ENCODE data around the gene HMOX1. TPM values are rescaled to one million over a fixed set of nuclear protein-coding genes. Genes with fewer than 3 reads are reported as not detected.

HMOX1 gene
- total RNA-seq, 1 experiment from 2014 or later, result 93.0 TPM

DNA sequence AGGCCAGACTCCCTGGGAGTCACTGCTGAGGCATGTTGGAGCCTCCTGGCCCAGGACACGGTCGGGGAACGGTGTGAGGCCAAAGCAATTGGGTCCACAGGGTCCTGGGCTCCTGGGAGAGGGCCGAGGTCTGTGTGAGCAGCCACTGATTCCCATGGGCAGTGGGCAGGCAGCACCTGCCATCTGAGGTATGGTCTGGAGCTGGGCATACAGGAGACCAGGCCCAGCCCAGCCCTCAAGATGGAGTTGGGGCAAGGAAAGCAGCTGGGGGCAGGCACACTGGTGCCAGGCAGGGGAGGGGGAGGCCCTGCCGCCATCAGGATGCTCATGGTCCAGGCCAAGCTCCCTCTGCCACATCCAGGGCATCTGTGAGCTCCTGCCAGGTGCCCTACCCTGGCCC, 32.2 kb upstream of the HMOX1 start:
- H3K27me3 ChIP-seq (replicated peaks; ENCODE audit: control insufficient read depth, insufficient read depth, low read length), result no peaks in the 10 kb centered on the region

GRCh38 chr22:35349368-35349703, 31.6 kb upstream of the HMOX1 start:
- Histone ChIP-seq H3K27me3 (replicated peaks; ENCODE audit: control insufficient read depth, insufficient read depth, low read length) (no peaks in the 10 kb centered on the region), H3K4me1 (peaks cover 10% of the 10 kb centered on the region), H3K36me3 (ENCODE audit: control insufficient read depth, insufficient read depth, low read length) (no peaks in the 10 kb centered on the region), H3K4me3 (ENCODE audit: low read depth, low read length) (no peak overlapping the region), H3K9me3 (peaks cover 3% of the 10 kb centered on the region; the same call in 1 of the 2 replicates)
- no TSS peak for BruUV-seq (replicated peaks)
- Mint-ChIP-seq H3K9me3 (ENCODE audit: unreplicated experiment) (no peaks in the 10 kb centered on the region), H3K4me1 (ENCODE audit: low read depth, unreplicated experiment) (no peaks in the 10 kb centered on the region), H3K4me3 (ENCODE audit: unreplicated experiment) (no peak overlapping the region), H3K27ac (ENCODE audit: unreplicated experiment) (no peak overlapping the region), H3K36me3 (ENCODE audit: insufficient read depth, unreplicated experiment) (peaks cover 30% of the 10 kb centered on the region), H3K27me3 (ENCODE audit: insufficient read depth, unreplicated experiment) (no peaks in the 10 kb centered on the region)
- ChIA-PET POLR2A (no interaction called here), CTCF (interaction anchor here (0.6 kb wide), 1 partner anchor 48 kb away, joined by 3 read pairs; no protein-coding TSS in a partner anchor)
- TF ChIP-seq, protein P1, sequence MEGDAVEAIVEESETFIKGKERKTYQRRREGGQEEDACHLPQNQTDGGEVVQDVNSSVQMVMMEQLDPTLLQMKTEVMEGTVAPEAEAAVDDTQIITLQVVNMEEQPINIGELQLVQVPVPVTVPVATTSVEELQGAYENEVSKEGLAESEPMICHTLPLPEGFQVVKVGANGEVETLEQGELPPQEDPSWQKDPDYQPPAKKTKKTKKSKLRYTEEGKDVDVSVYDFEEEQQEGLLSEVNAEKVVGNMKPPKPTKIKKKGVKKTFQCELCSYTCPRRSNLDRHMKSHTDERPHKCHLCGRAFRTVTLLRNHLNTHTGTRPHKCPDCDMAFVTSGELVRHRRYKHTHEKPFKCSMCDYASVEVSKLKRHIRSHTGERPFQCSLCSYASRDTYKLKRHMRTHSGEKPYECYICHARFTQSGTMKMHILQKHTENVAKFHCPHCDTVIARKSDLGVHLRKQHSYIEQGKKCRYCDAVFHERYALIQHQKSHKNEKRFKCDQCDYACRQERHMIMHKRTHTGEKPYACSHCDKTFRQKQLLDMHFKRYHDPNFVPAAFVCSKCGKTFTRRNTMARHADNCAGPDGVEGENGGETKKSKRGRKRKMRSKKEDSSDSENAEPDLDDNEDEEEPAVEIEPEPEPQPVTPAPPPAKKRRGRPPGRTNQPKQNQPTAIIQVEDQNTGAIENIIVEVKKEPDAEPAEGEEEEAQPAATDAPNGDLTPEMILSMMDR (IDR thresholded peaks at IDR 0.05; ENCODE audit: insufficient read depth in 1 of 2, low read depth in 1 of 2, low read length in 1 of 2, severe bottlenecking in 1 of 2, unreplicated experiment in 1 of 2), result no peak
- intact Hi-C loops (cut with micrococcal nuclease; ENCODE audit: unreplicated experiment), result no loop called here
- DNase-seq, result no peak

More for the DNA sequence above, 32.2 kb upstream of the HMOX1 start:
- H3K36me3 Mint-ChIP-seq (ENCODE audit: insufficient read depth, unreplicated experiment), result peaks cover 30% of the 10 kb centered on the region
- Histone ChIP-seq H3K4me3 (ENCODE audit: low read depth, low read length) (no peak overlapping the region), H3K9me3 (peaks cover 3% of the 10 kb centered on the region; the same call in 1 of the 2 replicates), H3K4me1 (peaks cover 10% of the 10 kb centered on the region), H3K36me3 (ENCODE audit: control insufficient read depth, insufficient read depth, low read length) (no peaks in the 10 kb centered on the region)
- ChIA-PET CTCF (no interaction called here), POLR2A (no interaction called here)
- BruUV-seq (replicated peaks), result no TSS peak
- H3K9me3 Mint-ChIP-seq (ENCODE audit: unreplicated experiment), result no peaks in the 10 kb centered on the region
- TF ChIP-seq, protein P1 (IDR thresholded peaks at IDR 0.05; ENCODE audit: insufficient read depth in 1 of 2, low read depth in 1 of 2, low read length in 1 of 2, severe bottlenecking in 1 of 2, unreplicated experiment in 1 of 2), result no peak
- intact Hi-C loops (cut with micrococcal nuclease; ENCODE audit: unreplicated experiment), result no loop called here
- no peaks in the 10 kb centered on the region for H3K4me1 Mint-ChIP-seq (ENCODE audit: low read depth, unreplicated experiment)
- no peak overlapping the region for H3K4me3 Mint-ChIP-seq (ENCODE audit: unreplicated experiment)
- H3K27me3 Mint-ChIP-seq (ENCODE audit: insufficient read depth, unreplicated experiment), result no peaks in the 10 kb centered on the region
- no peak overlapping the region for H3K27ac Mint-ChIP-seq (ENCODE audit: unreplicated experiment)
- DNase-seq, result no peak

DNA sequence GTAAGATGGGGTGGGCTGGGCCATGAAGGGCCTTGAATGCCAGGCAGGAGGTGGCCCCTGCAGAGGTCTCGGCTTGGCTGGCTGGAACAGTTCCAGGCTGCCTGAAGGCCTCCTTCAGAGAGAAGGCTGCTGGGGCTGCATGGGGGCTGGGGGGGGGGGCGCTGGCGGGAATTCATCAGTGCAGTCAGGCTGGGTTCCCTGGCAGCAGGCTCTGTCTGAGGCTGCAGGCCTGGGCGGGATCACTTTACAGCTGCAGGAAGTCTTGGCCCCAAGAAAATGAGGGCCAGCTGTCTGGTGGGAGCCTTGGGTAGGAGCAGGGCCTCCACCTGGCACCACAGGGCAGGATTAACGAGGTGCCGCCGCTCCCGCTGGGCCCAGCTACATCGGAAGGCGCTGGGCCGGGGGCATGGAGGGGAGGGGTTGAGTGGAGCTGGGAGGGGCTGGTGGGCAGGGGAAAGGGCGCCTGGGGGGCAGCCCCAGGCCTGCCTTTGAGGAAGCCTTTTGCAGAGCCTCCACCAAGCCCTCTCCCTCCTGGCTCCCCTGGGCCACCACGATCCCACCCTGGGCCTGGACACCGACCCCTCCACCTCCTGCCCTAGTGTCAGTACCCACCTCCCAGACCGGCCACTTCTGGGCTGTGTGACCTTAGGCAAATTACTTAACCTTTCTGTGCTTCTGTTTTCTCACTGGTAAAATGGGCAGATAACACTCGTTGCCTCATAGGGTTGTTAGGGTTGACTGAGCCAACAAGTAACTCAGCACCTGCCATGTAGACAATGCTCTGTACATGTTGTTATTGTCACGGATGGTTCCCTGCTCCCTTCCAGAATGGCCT, 31.0 kb upstream of the HMOX1 start:
- ChIA-PET CTCF (interaction anchor here (0.6 to 1.6 kb wide), 3 partner anchors 10 to 272 kb away, joined by 3 to 4 read pairs (median 4); no protein-coding TSS in a partner anchor), POLR2A (no interaction called here)
- Histone ChIP-seq H3K4me1 (peaks cover 10% of the 10 kb centered on the region), H3K27me3 (replicated peaks; ENCODE audit: control insufficient read depth, insufficient read depth, low read length) (no peaks in the 10 kb centered on the region), H3K4me3 (ENCODE audit: low read depth, low read length) (no peak overlapping the region), H3K36me3 (ENCODE audit: control insufficient read depth, insufficient read depth, low read length) (no peaks in the 10 kb centered on the region), H3K9me3 (peaks cover 3% of the 10 kb centered on the region; the same call in 1 of the 2 replicates)
- Mint-ChIP-seq H3K36me3 (ENCODE audit: insufficient read depth, unreplicated experiment) (peaks cover 30% of the 10 kb centered on the region), H3K4me1 (ENCODE audit: low read depth, unreplicated experiment) (no peaks in the 10 kb centered on the region), H3K4me3 (ENCODE audit: unreplicated experiment) (peak overlapping the region; percentile 77), H3K27me3 (ENCODE audit: insufficient read depth, unreplicated experiment) (no peaks in the 10 kb centered on the region), H3K27ac (ENCODE audit: unreplicated experiment) (peak overlapping the region; percentile 15), H3K9me3 (ENCODE audit: unreplicated experiment) (no peaks in the 10 kb centered on the region)
- DNase-seq, result no peak
- no TSS peak for BruUV-seq (replicated peaks)
- TF ChIP-seq, protein P1 (IDR thresholded peaks at IDR 0.05; ENCODE audit: insufficient read depth in 1 of 2, low read depth in 1 of 2, low read length in 1 of 2, severe bottlenecking in 1 of 2, unreplicated experiment in 1 of 2), result no peak
- intact Hi-C loops (cut with micrococcal nuclease; ENCODE audit: unreplicated experiment), result loop anchor here (1.0 to 5.0 kb wide), 6 partner anchors 31 to 273 kb away; partner anchors contain the start of gene HMOX1
